NCI-H510A (cell line): Measurements from ENCODE around the gene SLIT1.
"Not testable (repeated sequence)": the region's sequence is repeated elsewhere in the genome, so short reads cannot be mapped to it uniquely, and the experiment has no call there.

ENCODE experiments used
- DNase-seq: peaks from one replicate; lab custom pipeline; 2025; lab: John Stamatoyannopoulos, UW

Gene SLIT1

DNA sequence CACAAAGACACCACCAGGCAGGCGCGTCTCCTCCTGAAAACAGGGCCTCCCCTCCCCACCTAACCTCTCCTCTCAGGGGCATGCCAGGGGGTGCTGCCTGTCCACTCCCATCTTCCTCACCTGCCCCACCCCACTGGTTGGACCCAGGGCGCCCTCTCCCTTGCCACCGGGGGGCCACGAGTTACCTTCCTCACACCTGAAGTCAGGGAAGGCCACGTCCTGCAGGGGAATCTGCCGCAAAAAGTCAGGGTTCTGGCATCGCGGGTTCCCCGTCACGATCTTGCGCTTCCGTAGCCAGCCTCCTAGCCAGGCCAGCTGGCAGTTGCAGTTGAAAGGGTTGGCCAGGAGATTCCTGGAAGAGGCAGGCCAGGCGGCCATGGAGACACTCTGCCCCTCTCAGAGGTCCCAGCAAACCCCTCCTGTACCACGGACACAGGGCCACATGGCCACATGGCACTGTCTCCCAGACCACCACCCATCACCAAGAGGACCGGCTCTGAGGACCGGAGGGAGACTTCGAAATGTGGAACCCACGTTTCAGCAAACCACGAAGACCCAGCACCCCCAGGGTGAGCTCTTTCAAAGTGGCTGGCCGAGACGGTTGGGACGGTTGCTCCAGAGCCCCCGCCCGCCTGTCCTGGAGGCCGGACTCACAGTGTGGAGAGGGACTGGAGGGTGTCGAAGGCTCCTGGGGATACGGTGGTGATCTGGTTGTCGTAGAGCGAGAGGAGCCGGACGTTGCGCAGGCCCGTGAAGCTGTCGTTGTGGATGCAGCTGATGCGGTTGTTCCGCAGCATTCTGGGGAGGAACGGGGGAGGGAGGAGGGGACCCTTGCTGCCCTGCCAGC, 142.8 kb downstream of the SLIT1 start:
- DNase-seq = no peak

DNA sequence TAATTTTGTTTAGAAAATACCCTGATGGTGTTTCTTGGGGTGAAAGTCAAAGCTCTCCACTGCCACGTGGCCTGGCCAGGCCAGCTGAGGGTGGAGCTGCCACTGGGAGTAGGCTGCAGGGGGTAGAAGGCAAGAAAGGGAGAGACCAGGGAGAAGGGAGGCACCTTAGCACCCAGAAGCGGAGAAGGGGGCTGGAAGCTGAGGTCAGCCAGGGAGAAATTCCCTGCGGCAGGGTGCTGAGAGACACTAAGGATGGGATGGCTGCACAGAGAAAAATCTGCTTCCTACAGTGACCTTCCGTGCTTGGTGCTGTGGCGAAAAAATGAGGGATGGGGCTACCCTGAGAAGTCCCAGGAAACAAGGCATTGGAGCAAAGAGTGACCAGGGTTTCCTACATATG, 143.7 kb downstream of the SLIT1 start:
- no peak for DNase-seq

DNA sequence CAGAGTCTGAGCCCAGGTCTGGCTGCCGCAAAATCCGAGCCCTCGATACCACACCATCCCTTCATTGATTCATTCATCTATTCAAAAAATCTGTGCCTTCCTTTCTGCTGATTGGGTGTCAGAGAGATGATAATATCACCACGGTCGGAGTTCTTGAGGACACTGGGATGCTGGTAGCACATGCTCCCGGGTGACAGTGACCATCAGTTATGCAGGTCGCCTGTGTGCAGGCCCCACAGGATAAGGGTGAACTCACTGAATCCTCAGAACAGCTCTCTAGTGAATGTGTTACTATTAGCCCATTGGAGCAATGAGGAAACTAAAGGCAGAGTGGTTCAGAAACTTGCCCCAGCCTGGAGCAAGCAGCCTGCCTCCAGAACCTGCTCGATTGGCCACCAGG, 145.1 kb downstream of the SLIT1 start:
- no peak for DNase-seq

DNA sequence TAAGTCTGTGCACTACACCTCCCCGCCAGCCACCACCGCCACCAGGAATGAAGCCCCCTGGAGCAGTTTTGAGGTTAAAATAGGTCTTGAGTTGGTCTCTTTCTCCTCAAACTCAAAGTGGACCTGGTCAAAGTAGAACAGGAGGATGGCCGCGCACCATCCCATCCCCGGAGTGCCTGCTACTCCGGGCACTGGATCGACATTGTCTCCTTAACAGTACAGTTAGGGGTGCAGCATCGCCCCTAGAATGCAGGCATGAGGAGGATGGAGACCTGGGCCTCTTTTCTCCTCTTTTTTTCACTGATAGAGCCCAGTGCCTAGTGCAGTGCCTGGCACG, 145.5 kb downstream of the SLIT1 start:
- DNase-seq = no peak

DNA sequence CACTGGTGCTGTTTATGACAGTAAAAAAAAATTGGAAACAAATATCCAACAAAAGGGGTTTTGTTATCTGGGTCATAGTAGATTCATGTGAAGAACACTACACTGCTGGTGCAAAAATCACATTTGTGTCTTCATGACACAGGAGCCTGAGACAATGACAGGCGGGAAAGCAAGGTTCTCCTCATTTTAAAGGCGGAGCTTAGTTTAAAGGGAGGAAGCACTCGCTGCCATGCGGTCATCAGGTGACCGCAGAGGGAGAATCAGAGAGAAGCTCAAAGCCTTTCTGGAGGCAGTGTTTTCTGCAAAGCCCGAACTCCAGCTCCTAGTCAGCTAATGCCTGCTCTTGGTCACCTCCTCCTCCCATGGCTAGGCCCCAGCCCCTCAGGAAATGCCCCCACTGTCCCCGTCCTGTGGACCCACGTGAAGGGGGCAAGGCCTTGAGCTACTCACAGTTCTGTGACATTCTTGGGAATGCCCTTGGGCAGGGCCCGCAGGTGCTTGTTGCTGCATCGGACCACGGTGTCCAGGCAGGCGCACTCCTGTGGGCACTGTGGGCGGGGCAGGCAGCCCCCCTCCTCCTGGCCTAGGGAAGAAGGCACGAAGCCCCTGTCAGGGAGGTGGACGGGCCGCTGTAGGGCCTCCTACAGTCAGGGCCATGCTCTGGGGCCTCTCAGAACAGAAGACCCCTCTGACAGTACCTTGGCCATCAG, 146.1 kb downstream of the SLIT1 start:
- DNase-seq = no peak

DNA sequence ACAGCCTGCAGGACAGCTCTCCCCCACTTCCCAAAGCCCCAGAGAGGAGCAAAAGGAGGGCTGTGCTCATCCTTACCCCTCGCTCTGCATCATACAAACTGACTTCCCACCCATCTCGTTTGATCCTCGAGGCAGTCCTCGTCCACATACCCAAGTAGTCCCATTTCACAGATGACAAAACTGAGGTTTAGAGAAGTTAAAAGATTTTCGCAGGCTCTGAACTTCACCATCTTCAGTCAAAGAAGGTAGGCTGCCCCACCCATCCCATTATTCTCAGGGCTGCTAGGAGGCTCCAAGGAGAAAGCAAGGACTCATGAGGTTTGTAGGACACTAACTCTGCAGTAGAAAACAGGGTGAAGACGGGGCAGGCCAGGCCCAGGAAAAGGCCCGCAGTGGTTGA, 147.1 kb downstream of the SLIT1 start:
- DNase-seq = no peak

DNA sequence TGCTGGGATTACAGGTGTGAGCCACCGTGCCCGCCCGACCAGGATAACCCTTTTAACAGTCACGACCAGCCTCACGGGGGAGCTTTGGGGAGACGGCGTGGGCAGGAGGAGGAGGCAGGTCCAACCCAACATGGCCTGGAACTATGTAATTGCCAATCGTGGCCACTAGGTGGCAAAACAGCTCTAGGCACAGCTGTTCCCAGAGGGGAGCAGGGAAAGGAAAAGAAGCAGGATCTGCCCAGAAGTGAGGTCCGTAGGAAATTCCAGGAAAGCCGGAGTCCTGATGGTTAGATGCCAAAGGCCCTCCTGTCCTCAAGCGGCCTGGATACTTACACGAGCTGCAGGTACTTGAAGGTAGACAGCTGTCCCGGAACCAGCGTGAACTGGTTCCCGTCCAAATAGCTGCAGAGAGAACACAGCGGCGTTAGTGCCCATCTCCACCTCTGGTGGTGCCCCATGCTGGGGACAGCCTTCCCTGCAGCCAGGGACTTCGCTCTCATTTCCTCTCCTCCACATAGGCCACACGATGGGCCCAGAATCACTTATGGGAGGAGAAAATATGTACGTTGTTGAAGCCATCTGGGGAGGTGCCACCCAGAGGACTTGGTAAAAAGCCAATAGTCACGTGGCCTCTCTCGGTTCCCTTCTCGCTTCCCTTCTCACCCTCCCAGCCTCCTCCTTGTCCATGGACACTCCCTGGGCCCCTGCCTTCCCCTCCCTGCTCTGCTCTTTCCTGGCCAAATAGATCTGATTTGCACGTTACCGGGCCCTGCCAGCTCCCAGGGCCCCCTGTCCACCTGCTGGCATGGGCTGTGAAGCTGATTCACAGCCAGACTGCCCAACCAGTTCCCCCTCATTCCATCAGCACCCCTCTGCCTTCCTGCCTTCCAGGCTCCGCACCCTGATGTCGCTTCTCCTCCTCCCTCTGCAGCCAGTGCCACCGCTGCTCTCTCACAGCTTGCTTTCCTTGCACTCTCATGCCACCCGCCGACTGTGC, 148.1 kb downstream of the SLIT1 start:
- DNase-seq = peak; percentile 79

DNA sequence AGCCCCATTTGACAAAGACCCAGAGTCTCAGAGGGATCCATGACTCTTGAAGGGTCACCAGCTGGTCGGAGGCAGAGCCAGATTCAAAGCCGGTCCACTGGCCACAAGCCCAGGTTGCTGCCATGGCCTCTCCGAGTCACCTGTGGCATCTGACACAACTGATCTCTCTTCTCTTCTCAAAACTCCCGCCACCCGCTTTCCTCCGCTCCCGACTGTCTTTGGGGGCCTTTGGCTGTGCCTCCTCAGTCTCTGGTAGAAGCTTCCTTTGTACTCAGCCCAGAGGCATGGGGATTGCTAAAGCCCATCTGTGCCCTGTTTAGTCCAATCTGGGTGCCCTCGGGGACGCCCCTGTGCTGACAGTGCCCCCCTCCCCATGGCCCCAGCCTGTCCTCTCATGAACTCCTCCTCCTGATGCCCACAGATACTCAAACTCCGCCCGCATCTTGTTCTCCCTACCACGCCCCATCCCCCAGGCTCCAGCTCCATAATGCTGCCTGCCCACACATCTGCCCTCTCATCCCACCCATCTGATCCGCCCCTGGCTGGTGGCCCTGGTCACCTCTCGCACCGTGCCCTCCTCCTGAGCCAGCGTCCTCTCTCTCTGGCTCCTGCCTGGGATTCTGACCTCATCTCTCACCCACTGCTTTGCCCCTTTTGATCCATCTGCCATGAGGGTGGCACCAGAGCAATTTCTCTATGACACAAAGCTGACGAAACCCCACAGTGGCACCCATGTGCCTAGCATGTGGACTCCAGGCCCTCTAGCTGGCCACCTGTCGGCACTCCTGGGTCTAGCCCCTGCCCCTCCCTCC, 150.6 kb downstream of the SLIT1 start:
- DNase-seq = no peak

DNA sequence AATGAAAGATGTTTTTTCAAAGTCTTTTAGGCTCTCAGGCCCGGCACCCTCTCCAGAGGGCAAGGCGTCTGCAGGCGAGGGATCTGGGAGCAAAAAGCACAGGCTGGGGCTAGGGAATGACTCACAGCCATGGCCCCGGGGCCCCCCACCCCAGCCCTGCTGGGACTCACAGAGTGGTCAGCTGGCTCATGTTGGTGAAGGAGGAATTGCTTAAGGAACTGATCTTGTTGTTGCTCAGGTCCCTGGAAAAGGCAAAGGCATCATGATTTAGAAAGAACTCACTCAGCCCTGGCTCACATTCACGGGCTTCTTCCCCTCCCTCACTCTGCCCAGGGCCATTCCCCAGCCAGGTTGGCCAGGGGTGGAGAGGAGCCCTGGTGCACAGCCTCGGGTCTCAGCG, 151.5 kb downstream of the SLIT1 start:
- no peak for DNase-seq

DNA sequence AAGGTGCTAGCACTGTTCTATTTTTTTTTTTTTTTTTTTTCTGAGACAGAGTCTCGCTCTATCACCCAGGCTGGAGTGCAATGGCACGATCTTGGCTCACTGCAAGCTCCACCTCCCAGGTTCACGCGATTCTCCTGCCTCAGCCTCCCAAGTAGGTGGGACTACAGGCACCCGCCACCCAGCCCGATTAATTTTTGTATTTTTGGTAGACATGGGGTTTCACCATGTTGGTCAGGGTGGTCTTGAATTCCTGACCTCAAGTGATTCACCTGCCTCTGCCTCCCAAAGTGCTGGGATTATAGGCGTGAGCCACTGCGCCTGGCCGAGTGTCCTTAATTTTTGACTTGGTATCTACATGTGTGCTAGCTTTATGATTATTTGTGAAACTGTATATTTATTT, 151.9 kb downstream of the SLIT1 start:
- DNase-seq = not testable (repeated sequence)

DNA sequence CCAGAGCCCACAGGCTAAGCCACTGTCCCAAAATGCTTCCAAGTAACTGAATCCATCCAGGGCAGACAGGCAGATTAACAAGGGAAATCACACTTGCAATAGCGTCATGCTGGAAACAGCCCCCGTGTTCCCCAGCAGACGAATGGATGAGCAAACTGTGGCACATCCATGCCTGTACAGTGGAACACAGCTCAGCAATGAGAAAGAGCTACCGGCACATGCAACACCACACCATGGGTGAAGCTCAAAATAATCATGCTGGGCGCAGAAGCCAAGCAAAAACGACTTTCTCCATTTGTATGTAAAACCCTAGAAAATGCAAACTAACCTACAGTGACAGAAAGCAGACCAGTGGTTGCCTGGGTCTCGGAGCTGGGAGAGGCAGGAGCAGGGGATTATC, 153.1 kb downstream of the SLIT1 start:
- no peak for DNase-seq

DNA sequence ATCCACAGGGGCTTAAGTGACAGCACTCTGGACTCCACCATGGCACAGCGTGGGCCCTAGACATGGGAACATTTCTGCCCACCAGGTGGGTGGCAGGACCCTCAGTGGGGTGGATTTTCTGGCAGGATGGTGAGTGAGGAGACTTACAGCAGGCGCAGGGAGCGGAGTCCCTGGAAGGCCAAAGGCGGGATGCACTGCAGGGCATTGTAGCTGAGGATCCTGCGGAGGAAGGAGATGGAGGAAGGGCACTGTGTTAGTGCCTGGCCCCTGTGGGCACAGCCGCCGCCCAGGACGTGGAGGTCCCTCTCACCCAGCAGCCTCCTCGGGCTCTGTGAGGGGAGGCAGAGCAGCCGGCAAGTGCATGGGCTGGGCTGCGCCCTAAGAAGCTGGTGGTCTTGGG, 154.3 kb downstream of the SLIT1 start:
- no peak for DNase-seq

DNA sequence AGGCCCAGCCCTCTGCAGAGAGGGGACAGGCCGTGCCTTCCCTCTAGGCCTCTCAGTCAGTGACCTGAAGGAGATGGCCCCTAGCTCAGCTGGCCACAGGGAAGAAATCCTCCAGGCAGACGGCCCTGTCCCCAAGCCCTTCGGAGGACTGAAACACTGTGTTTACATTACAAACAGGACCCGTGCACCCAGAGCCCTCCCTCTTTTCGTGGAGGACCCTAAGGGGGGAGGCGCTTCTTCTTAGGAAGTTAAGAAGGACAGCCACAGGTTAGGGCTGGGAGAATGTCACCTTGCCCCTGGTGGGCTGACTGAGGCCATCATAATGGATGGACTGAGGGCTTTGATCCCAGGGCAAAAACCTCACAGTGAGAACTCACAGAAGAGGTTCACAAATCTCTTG, 154.9 kb downstream of the SLIT1 start:
- DNase-seq = no peak

DNA sequence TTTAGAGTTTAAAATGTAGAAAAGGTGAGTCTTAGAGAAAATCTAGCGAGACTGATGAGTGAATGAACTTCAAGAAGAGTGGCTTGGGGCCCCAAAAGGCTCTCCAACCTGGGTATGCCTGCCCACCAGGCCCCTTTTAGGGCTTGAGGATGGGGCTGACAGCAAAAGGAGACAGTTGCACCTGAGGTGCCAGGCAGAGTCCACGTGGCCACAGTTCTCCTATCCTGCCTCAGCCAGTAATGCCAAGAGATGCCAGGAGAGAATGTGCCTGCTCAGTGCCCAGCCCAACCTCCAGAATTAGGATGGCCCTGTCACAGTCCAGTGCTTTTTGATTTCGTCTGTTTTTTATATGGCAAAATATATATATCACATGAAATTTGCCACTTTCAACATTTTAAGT, 156.5 kb downstream of the SLIT1 start:
- no peak for DNase-seq

DNA sequence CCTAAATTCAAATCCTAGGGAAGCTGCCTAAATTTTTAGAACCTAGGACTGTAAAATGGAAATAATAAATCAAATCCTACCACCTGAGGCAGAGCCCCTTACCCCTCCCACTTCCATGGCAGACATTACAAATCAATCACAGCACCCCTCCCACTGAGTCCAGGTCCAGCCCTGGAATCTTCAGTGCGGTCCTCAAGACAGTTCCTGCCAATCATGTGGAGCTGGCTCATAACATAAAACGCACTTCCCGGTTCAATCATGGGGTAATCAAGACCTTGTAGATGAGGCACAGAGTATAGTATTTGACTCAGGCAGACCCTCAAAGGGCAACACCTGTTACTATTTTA, 157.0 kb downstream of the SLIT1 start:
- no peak for DNase-seq

DNA sequence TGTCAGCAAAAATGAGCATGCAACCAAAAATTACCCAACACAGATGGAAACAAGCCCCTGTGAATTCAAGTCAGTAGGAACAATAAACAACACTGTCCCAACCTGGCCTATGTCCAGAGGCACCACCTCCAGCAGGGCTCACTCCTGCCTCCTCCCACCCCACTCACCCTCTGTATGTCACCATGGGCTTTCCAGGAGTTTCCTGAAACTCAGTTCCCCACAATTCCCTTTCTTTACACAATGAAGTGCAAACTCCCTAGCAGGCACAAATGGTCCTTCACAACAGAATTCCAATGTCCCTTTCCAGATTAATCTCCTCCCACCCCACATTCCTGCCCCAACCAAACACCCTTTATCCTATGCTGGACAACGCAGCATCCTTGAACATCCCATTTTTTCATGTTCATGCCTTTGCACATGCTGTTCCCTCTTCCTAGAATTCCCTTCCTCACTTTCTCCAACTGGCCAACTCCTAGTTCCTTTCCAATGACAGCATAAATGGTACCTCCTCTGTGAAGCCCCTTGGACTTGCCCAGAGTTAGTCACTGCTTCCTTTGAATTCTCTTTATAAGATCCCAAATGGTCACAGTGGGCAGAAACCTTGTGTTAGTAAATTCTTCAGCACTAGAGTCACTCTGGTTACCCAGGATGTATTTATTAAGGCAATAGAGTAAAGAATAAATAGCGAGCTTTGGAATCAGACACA, 157.5 kb downstream of the SLIT1 start:
- DNase-seq = no peak

DNA sequence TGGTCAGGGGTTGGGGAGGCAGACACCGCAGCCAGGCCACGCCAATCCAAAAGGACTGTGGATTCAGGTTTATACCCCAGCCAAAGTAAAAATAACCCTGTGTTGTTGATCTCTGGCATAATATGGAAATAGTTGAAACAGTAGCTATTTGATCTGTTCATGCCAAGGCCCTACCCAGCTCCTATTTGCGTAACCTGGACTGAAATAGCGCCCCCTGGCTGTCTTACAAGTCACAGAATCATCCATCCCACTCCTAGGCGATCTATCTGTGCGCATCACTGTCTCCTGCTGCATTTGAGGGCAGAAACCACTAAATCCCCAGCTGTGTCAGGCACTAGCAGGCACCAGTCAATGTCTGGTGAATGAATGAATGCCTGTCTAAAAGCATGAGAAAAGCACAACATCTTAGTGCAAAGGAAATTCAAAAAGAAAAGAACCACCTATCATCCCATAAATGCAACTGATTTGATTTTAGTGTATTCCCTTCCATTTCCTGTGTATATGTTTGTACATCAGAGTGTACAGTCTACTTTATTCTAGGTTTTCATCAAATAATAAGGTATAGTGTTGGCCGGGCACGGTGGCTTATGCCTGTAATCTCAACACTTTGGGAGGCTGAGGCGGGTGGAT, 160.0 kb downstream of the SLIT1 start:
- DNase-seq = no peak

DNA sequence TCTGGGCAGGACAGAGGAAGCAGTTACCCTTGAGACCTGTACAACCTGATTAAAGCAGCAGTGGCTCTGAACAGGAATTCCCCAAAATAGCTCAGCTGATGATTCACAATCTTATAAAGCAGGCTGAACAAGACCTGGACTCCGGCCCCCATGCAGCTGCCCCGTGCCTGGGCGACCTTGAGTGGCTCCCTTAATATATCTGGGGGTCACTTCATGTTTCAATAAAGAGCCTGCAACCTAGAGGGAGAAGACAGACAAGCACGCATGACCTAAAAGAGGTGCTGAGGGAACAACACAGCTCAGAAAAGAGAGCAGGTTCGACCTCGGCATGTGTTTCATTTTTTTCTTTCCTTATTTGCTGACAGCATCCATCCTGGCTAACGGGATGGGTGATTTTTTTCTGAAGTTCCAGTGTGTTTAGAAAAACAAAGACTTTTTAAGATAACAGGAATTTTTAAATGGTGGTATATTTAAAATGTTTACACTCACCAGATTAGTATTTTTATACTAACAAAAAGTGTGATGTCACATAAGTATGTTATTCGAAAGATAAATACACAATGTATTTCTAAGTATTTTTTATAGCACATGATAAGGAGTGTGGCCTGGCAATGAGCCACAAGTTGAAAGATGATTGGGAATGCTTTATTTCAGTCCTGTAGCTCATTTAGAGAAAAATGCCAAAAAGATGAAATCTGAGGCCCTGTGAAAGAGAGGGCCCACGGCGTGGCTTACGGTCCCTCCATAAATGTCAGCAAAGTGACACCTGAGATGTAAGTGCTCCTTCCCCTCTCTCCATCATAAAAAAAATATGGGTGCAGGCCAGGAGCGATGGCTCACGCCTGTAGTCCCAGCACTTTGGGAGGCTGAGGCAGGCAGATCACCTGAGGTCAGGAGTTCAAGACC, 161.3 kb downstream of the SLIT1 start:
- no peak for DNase-seq

DNA sequence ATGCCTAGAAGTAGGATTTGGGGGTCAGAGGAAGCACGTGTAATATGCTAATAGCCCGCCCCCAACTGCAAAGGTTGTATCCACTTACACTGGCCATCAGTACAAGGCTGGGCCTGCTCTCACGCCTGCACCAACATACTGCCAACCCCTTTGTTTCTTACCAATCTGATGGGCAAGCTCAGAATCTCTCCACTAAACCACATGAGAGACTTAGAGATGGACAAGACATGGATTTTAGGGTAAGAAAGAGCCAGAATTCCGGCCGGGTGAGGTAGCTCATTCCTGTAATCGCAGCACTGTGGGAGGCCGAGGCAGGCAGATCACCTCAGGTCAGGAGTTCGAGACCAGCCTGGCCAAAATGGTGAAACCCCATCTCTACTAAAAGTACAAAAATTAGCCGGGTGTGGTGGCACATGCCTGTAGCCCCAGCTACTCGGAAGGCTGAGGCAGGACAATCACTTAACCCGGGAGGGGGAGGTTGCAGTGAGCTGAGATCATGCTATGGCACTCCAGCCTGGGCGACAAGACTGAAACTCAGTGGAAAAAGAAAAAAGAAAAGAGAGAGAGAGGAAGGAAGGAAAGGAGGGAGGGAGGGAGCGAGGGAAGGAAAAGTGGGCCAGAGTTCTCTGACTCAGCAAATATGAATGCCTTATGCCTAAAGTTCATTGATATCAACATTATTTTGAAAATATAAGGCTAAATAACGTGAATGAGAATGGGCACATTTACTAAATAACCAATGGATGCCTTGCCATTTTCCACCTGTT, 162.2 kb downstream of the SLIT1 start:
- DNase-seq = no peak
